Activated CD4-positive, CD25-positive, alpha-beta regulatory T cell treated with anti-CD3 and anti-CD28 coated beads, Interleukin-2, amount 50 U/mL, for 24 hours (primary cell): ENCODE data around the gene FBXW11.

ENCODE experiments used
- ATAC-seq, 2 donors: fragments of 150-1000 bp; cut with Tn5 transposase; one replicate each; pipeline ENCODE4 v1.10.0; 2021; ENCODE audit warnings: mild to moderate bottlenecking in 1 of 2, moderate library complexity in 1 of 2

FBXW11 gene

DNA sequence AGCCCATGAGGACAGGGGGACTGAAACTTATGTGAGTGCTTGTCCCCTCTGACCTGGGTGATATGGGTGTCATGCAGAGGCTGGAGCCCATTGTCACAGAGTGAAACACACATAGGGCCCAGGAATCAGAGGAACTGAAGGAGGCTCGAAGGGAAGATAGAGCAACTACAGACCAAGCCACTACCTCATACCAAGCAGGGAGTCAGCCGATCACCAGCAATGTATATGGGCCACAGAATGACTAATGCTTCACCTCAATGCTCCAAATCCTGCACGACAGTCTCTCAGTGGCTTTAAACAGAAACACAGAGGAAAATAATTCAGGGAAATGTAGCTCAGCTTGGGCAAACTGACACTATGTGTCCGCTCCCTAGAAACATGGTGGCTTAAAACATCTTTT is 8.9 kb upstream of the FBXW11 start:
- no peak for ATAC-seq

GRCh38 chr5:172010278-172010677 is 3.8 kb upstream of the FBXW11 start:
- ATAC-seq: no peak

DNA sequence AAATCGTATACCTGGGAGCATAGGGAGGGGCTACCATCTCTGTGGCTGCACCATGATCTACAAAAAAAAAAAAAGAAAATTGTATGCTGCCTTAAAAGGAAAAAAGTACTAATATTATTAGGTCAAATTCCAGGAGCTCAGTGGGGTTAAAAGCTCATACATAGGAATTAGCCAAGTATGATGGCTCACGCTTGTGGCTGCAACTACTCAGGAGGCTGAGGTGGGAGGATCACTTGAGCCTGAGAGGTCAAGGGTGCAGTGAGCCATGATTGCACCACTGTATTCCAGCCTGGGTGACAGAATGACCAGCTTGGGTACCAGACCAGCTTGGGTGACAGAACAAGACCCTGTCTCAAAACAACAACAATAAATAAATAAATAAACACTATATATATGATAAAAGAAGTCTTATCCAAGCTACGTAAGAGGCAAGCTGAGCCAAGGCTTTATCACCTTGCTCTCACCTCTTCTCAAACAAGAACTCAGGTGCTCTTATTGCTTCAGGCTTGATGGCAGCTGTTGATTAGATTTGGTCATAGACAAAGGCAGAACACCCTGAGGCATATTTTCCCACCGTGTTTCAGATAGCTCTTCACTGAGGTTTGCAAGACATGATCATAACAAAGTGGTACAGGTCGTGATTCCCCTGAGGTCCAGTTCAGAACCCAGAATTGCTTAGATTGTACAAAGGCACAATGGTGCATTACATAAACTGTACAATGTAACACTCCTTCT is 3.3 kb upstream of the FBXW11 start:
- no peak for ATAC-seq

GRCh38 chr5:172008689-172009141 is 2.3 kb upstream of the FBXW11 start:
- no peak for ATAC-seq

DNA sequence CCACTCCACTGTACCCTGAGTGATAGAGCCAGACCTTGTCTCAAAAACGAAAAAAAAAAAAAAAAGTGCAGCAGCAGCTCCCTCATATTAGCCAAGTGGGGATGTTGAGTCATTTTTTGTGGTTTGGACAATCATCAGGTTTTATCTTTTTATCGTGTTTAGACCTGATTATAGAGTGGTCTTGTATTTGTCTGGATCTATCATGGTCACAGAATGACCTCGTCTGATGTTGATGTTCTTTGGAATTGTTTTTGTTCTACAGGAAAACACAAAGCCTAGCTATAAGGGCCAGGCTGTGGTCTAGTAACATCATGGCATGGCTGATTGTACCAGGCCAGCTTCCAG is 1.6 kb upstream of the FBXW11 start:
- no peak for ATAC-seq

DNA sequence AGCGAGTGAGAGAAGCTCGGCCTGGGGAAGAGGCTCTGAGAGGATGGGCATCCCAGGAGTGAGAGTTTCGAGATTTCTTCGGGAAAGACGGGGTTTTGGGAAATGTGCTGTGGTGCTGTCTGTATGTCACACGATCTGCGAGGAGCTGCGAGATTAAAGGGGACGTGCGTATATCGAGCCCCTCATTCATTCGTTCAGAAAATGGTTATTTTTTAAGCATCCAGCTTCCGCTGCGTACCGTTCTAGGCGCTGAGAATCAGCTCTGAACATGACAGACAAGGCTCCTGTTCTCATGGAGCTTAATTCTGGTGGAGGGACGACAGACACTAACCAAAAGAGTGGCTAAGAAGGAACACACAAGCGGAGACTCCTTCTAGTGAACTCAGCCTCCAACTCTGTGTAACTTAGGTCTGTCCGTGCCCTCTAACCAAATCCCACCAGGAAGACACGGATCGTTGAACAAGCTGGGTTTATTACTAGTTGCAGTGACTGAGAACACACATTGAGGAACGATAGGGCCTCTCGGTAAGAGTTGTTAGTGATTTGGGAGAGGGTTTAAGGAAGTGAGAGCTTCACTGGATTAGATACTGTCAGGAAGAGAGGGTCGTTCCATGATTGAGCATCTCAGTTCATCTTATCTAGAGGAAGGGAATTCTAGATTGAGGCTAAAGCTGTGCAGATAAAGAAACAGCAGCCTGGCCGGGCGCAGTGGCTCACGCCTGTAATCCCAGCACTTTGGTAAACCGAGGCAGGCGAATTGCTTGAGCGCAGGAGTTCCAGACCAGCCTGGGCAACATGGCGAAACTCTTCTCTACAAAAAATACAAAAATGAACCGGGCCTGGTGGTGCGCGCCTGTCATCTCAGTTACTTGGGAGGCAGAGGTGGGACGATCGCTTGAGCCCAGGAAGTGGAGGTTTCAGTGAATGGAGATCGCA is 1.0 kb upstream of the FBXW11 start:
- ATAC-seq: no peak

- ATAC-seq: no peak
Measured at GRCh38 chr5:172005708-172006320, 624 bp downstream of the FBXW11 start.

- no peak for ATAC-seq
Measured at GRCh38 chr5:172004824-172005237, 1.6 kb downstream of the FBXW11 start.

GRCh38 chr5:172003746-172004145 is 2.7 kb downstream of the FBXW11 start:
- ATAC-seq: no peak

DNA sequence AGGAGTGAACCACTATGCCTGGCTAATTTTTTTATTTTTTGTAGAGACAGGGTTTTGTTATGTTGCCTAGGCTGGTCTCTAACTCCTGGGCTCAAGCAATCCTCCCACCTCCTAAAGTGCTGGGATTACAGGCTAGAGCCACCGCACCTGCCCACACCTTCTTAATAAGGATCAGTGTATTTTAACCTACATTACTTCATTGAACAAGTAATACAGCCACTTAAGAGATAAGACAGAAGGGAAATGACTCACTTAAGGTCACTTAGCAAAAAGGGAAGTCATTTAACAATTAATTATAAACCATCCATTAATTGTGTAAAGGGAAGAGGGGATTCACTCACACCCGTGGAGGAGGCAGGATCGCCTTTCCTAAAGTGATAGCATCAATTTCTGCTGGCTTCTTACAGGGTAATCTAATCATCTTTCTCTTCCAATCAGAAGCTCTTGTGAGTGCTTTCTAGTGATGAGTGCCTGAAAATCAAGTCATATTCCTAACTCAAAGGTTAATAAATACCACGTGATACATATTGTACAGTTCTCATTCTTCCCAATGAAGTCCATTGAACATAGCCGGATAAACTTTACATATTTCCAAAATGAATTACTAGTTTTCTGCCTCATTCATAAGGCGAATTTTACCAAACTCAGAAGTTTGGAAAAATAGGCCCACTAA is 3.5 kb downstream of the FBXW11 start:
- ATAC-seq: no peak

GRCh38 chr5:172002310-172002709 is 4.1 kb downstream of the FBXW11 start:
- no peak for ATAC-seq

DNA sequence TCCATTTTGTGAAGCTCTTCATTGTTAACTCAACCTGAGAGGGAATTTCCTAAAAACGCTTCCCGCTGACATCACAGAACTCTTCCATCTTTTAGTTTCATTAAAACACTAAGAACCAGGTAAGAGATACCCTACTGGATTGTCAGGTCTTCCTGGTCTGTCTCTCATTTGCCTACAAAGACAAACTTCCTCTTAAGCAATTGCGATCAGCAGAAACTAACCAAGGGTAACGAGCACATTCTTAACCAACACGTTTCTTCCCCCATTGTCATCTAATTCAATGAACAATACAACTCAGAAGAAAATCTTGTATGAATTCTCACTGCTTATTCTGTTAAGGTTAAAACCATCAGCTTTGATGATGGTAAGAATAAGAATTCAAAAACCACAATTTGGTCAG is 6.6 kb downstream of the FBXW11 start:
- ATAC-seq: no peak

DNA sequence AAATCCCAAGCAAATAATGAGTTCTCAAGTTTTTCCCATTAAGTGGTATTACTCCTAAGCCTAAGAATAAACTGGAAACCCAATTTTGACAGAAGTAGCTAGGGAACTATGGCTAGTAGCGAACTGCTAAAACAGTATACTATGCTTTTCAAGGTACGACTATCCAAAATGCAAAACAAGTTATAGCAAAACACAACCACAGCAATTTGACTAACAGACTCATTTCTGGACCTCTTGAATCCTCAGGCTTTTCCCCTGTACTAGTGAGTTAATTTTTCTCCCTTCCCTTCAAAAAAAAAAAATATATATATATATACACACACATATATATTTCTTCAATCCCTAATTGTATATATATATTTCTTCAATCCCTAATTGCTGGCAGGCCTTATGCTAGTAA is 7.3 kb downstream of the FBXW11 start:
- no peak for ATAC-seq

- ATAC-seq: no peak
Measured at GRCh38 chr5:171997011-171997410, 9.4 kb downstream of the FBXW11 start.

DNA sequence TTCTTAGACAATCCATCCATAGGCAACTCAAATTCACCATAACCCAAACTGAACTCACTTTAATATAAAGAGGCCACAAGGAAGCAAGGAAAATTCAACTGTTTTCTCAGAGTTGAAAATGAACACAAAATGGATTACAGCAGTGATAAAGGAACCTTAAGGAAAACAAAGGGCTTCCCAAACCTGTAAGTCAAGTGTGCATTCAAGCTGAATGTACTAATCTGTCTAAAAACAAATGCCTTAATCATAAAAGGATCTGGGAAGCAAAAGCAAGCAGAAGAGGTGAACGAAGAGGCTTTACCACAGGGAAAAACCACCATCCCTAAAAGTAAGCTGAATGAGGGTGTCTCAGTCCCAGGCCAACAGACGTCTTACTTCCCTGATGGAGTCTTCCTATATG is 13.6 kb downstream of the FBXW11 start:
- ATAC-seq: no peak

DNA sequence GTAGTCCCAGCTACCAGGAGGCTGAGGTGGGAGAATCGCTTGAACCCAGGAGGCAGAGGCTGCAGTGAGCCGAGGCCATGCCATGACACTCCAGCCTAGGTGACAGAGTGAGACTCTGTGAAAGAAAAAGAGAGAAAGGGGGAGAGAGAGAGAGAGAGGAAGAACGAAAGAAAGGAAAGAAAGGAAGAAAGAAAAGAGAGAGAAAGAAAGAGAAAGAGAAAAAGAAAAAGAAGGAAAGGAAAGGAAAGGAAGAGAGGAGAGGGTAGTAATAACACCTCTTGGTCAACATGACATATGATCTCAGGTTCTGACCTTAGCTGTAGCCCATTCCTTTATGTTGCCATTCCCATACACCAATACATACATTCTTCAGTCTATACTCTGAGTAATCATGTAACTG is 14.1 kb downstream of the FBXW11 start:
- ATAC-seq: no peak

DNA sequence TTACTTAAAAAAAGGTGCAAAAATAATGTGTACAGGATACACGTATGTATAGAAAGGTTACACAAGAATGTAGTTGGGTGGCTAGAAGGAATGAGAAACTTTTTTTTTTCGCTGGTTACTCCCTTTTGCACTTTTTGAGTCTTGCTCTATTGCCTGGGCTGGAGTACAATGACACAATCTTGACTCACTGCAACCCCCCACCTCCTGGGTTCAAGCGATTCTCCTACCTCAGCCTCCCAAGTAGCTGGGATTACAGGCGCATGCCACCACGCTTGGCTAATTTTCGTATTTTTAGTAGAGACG is 15.8 kb downstream of the FBXW11 start:
- ATAC-seq: no peak

DNA sequence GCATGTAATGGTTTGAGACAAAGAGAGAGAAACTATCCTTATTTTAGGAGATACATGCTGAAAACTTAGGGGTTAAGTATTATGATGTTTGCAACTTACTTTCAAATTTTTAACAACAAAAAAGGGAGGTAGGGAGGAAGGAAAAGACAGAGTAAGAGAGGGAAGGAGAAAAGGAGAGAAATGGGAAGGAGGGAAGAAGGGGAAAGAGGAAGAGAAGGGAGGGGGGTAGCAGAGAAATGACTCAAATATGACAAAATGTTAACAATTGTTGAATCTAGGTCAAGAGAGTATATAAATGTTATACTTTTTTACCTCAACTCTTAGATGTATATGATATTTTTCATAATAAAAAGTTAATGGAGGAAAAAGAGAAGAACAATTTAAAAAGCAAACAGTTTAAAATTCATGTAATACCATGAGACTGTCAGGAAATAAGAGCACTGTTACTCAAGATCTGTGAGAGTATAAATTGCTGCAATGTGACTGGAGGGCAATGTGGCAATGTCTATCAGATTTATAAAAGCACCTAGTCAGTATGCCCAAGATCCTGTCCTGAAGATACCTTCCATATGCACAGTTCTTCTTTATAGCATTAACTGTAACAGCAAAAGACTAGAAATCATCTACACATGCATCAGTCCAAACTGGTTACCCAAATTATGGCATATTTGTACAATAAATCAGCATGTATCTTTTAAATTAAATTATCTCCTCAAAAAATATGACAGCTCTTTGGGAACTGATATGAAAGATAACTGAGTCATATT is 16.3 kb downstream of the FBXW11 start:
- no peak for ATAC-seq

DNA sequence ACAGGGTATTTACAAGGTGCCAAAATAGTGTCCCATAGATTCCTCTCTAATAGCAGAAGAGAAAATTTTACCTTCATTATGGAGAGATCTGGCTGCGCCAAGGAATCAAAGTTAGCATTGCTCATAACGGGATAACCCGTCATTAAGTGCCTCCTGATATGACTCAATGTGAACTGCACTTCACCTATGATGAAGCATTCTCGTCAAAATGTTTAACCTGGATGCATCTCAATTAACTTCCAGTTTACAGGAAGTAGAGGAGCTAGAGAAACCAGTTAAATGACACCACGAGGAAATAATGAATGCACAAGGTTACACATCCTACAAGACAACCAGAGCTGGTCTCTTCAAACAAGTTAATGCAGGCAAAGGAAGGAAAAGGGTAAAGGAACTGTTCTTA is 17.2 kb downstream of the FBXW11 start:
- peak; percentile 63 to 66 for ATAC-seq

- ATAC-seq: no peak
Measured at GRCh38 chr5:171986772-171987171, 19.7 kb downstream of the FBXW11 start.

GRCh38 chr5:171984748-171985419 is 21.6 kb downstream of the FBXW11 start:
- peak; percentile 78 to 81 for ATAC-seq

DNA sequence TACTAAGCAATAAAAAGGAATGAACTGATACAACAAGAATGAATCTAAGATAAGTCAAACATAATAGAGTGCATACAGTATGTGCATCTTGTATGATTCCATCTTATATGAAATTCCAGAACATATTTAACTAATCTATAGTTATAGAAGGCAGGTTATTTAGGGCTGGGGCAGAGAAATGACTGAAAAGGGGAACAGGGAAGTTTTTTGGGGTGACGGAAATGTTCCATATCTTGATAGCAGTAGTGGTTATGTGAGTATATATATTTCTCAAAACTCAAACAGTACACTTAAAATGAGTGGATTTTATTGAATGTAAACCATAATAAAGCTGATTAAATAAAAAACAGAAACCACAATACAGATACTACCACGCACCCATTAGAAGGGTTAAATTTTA is 24.6 kb downstream of the FBXW11 start:
- ATAC-seq: no peak
